ENCODE data around the gene GLIPR2. TPM values are rescaled to one million over a fixed set of nuclear protein-coding genes. Genes with fewer than 3 reads are reported as not detected.

Gene GLIPR2
- total and polyA plus RNA-seq, 2 donors (not counting 3 experiments of a cell fraction or from before 2014, with no cell fraction given): 22.0 to 42.4 TPM

DNA sequence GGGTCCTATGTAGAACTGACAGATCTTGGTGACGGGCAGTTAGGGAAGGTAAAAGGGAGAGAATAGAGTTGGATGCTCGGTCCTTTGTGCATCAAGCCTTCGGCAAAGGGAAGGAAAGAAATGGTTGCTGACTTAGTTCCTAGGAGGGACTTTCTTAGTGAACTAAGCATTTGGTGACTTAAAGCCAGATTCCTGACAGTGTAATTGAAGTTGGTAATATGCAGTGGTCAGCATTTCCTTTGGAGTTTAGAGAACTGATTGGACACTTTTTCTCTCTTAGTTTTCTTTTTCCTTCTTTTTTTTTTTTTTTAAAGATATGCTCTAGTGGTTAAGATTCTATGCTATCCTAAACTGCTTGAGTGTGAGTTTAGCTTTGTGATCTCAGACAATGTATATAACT lies 56.5 kb downstream of the GLIPR2 start:
- H3K4me2 ChIP-seq (ENCODE audit: insufficient read depth, low read length): peak overlapping the region; percentile 89
- peaks cover 0 to 2% of the 10 kb centered on the region in 2 experiments for H3K36me3 ChIP-seq (ENCODE audit: control insufficient read depth in 2 of 2, extremely low read depth in 1 of 2, insufficient read depth in 2 of 2, low read length in 2 of 2)
- peaks cover 64% of the 10 kb centered on the region for H3K79me2 ChIP-seq (ENCODE audit: control insufficient read depth, insufficient read depth, low read length)
- intact Hi-C loops (cut with micrococcal nuclease) (loop anchor here (5.0 kb wide), 1 partner anchor 134 kb away; no protein-coding TSS in a partner anchor), dilution Hi-C loops (cut with MboI; ENCODE audit: extremely low pct_ligation_motif_present, low sequenced_read_pairs) (no loop called here)
- BruUV-seq (replicated peaks): no TSS peak
- H3K9ac ChIP-seq (replicated peaks; ENCODE audit: extremely low read depth, insufficient read depth, low read length): peak overlapping the region; percentile 3
- no peak overlapping the region for H2AFZ ChIP-seq (ENCODE audit: low read depth, low read length)
- ChIA-PET CTCF (interaction anchor here (1.1 to 4.3 kb wide), 5 partner anchors 9 to 135 kb away, joined by 3 to 23 read pairs (median 4); no protein-coding TSS in a partner anchor), POLR2A (no interaction called here)
- no peaks in the 10 kb centered on the region for H3K9me3 ChIP-seq (replicated peaks; ENCODE audit: control insufficient read depth, insufficient read depth, low read length)
- H3K4me1 ChIP-seq (ENCODE audit: control insufficient read depth, extremely low read depth, insufficient read depth, low read length): peaks cover 31% of the 10 kb centered on the region
- no peaks in the 10 kb centered on the region for H4K20me1 ChIP-seq (replicated peaks; ENCODE audit: control insufficient read depth, extremely low read depth, insufficient read depth, low read length)
- FAIRE-seq (no peak), DNase-seq (ENCODE audit: low read depth, low spot score) (peak; percentile 15)
- no peak overlapping the region for H3K27ac ChIP-seq (ENCODE audit: insufficient read depth, low read depth, low read length)
- H3K4me3 ChIP-seq (replicated peaks in 1 of 3; ENCODE audit: insufficient read depth in 1 of 3, low read depth in 1 of 3, low read length in 3 of 3): peak overlapping the region in 2 of 3 experiments; percentile 16 to 93
- H3K27me3 ChIP-seq (ENCODE audit: control insufficient read depth in 2 of 2, insufficient read depth in 2 of 2, low read length in 2 of 2): no peaks in the 10 kb centered on the region
- TF ChIP-seq EZH2 (IDR thresholded peaks at IDR 0.05; ENCODE audit: borderline replicate concordance, low read depth, low read length, severe bottlenecking): no peak
- TF ChIP-seq POLR2A (IDR thresholded peaks at IDR 0.05; ENCODE audit: low read depth, low read length): no peak
- no peak for TF ChIP-seq FOS (IDR thresholded peaks at IDR 0.05; ENCODE audit: borderline replicate concordance, insufficient read depth, low read length)
- no peak for TF ChIP-seq GATA2 (IDR thresholded peaks at IDR 0.05; ENCODE audit: insufficient read depth, insufficient read length, low read depth, low read length)
- TF ChIP-seq POLR2AphosphoS5 (IDR thresholded peaks at IDR 0.05; ENCODE audit: insufficient read depth, low read depth, low read length): no peak
- no peaks in the 10 kb centered on the region for H3K9me1 ChIP-seq (replicated peaks; ENCODE audit: control insufficient read depth, extremely low read depth, insufficient read depth, low read length)

DNA sequence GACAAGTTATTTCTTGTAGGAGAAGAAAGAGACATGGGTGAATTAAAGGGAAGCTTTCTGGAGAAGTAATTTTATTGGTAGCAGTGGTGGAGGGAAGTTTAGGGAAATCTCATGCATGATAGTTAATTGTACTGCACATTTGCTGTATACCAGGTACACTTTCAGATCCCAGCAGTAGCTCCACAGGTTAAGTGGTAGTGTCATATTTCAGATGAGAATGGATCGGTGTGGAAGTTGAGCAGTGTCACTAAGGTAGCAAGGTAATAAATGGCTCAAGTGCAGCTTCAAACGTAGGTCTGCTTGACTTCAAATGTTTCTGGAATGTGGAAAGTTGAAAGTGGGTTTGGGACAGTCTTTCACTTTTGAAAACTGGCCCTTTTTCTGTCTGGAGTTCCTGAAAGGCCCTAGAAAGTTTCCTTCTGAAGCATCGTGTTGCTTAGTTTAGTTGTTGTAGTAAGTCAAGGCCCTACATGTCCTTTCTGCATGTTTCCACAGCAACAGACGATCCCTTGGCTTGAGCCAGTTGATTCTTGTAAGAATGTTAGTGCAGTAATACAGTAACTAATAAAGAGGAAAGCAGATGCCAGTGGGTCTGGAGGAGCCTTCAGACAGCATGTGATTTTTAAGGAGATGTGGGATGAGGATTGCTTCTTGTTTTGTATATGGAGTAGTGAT lies 57.9 kb downstream of the GLIPR2 start:
- H2AFZ ChIP-seq (ENCODE audit: low read depth, low read length): no peak overlapping the region
- H3K4me2 ChIP-seq (ENCODE audit: insufficient read depth, low read length): peak overlapping the region; percentile 33
- H3K27ac ChIP-seq (ENCODE audit: insufficient read depth, low read depth, low read length): no peak overlapping the region
- no peak overlapping the region for H3K9ac ChIP-seq (replicated peaks; ENCODE audit: extremely low read depth, insufficient read depth, low read length)
- H4K20me1 ChIP-seq (replicated peaks; ENCODE audit: control insufficient read depth, extremely low read depth, insufficient read depth, low read length): no peaks in the 10 kb centered on the region
- no peaks in the 10 kb centered on the region for H3K27me3 ChIP-seq (ENCODE audit: control insufficient read depth in 2 of 2, insufficient read depth in 2 of 2, low read length in 2 of 2)
- peaks cover 31% of the 10 kb centered on the region for H3K4me1 ChIP-seq (ENCODE audit: control insufficient read depth, extremely low read depth, insufficient read depth, low read length)
- no peak for DNase-seq (ENCODE audit: low read depth, low spot score)
- intact Hi-C loops (cut with micrococcal nuclease): loop anchor here (5.0 kb wide), 1 partner anchor 133 kb away; no protein-coding TSS in a partner anchor
- TF ChIP-seq, protein P1, sequence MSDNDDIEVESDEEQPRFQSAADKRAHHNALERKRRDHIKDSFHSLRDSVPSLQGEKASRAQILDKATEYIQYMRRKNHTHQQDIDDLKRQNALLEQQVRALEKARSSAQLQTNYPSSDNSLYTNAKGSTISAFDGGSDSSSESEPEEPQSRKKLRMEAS (IDR thresholded peaks at IDR 0.05; ENCODE audit: insufficient read depth, insufficient read length): no peak
- TF ChIP-seq JUN (IDR thresholded peaks at IDR 0.05; ENCODE audit: borderline replicate concordance, insufficient read depth, insufficient read length, low read depth): no peak
- TF ChIP-seq GATA2 (IDR thresholded peaks at IDR 0.05; ENCODE audit: insufficient read depth, insufficient read length, low read depth, low read length): no peak
- TF ChIP-seq POLR2AphosphoS5 (IDR thresholded peaks at IDR 0.05; ENCODE audit: insufficient read depth, low read depth, low read length): no peak
- no peak for TF ChIP-seq MYC (IDR thresholded peaks at IDR 0.05; ENCODE audit: low read depth, low read length)
- TF ChIP-seq, protein P2, sequence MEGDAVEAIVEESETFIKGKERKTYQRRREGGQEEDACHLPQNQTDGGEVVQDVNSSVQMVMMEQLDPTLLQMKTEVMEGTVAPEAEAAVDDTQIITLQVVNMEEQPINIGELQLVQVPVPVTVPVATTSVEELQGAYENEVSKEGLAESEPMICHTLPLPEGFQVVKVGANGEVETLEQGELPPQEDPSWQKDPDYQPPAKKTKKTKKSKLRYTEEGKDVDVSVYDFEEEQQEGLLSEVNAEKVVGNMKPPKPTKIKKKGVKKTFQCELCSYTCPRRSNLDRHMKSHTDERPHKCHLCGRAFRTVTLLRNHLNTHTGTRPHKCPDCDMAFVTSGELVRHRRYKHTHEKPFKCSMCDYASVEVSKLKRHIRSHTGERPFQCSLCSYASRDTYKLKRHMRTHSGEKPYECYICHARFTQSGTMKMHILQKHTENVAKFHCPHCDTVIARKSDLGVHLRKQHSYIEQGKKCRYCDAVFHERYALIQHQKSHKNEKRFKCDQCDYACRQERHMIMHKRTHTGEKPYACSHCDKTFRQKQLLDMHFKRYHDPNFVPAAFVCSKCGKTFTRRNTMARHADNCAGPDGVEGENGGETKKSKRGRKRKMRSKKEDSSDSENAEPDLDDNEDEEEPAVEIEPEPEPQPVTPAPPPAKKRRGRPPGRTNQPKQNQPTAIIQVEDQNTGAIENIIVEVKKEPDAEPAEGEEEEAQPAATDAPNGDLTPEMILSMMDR (IDR thresholded peaks at IDR 0.05; ENCODE audit: extremely low read depth in 1 of 2, insufficient read depth in 1 of 2, low read depth in 1 of 2, low read length in 2 of 2): no peak
- TF ChIP-seq EZH2 (IDR thresholded peaks at IDR 0.05; ENCODE audit: borderline replicate concordance, low read depth, low read length, severe bottlenecking): no peak
- TF ChIP-seq POLR2A (IDR thresholded peaks at IDR 0.05; ENCODE audit: low read depth, low read length): no peak
- TF ChIP-seq FOS (IDR thresholded peaks at IDR 0.05; ENCODE audit: borderline replicate concordance, insufficient read depth, low read length): no peak
- peaks cover 64% of the 10 kb centered on the region for H3K79me2 ChIP-seq (ENCODE audit: control insufficient read depth, insufficient read depth, low read length)
- ChIA-PET CTCF (interaction anchor here (1.1 to 1.5 kb wide), 3 partner anchors 10 to 91 kb away, joined by 3 to 4 read pairs (median 4); no protein-coding TSS in a partner anchor), POLR2A (no interaction called here)
- dilution Hi-C loops (cut with MboI; ENCODE audit: extremely low pct_ligation_motif_present, low sequenced_read_pairs): no loop called here
- H3K9me3 ChIP-seq (replicated peaks; ENCODE audit: control insufficient read depth, insufficient read depth, low read length): no peaks in the 10 kb centered on the region
- BruUV-seq (replicated peaks): no TSS peak
- no peak overlapping the region for H3K4me3 ChIP-seq (replicated peaks in 1 of 3; ENCODE audit: insufficient read depth in 1 of 3, low read depth in 1 of 3, low read length in 3 of 3)
- no peaks in the 10 kb centered on the region for H3K9me1 ChIP-seq (replicated peaks; ENCODE audit: control insufficient read depth, extremely low read depth, insufficient read depth, low read length)
- peaks cover 0 to 7% of the 10 kb centered on the region in 2 experiments for H3K36me3 ChIP-seq (ENCODE audit: control insufficient read depth in 2 of 2, extremely low read depth in 1 of 2, insufficient read depth in 2 of 2, low read length in 2 of 2)
- no peak for FAIRE-seq
